Adrenal gland (tissue), 12 donors: ENCODE measurements around the gene CMTM6. TPM values are rescaled to one million over a fixed set of nuclear protein-coding genes. Genes with fewer than 3 reads are reported as not detected.
A peak's percentile ranks its signal among the peaks of the same experiment; 100 is the strongest.

ENCODE experiments used
- DNase-seq, 7 donors: peaks; one replicate each; pipeline ENCODE4 v3.0.0-alpha.2; 2019 to 2020
- H3K27ac ChIP-seq, 5 donors: fragments of 200-600 bp; sonication (generic) in 4 of 5; 1 replicate in 3 of 5; 2 replicates in 2 of 5; pipeline versions ENCODE4 v1.5.1 to v1.8.0; 2016 to 2020; ENCODE audit warnings: mild to moderate bottlenecking in 1 of 5
- H3K27me3 ChIP-seq: fragments of 200-600 bp; 2 replicates; pipeline ENCODE4 v1.8.0; 2021
- H3K36me3 ChIP-seq, 2 donors: fragments of 200-600 bp; replicated peaks in 1 of 2; 1 replicate in 1 of 2; 2 replicates in 1 of 2; pipeline versions ENCODE4 v1.5.1 to v1.8.0; 2018 to 2022
- H3K4me1 ChIP-seq, 2 donors: fragments of 200-600 bp; replicated peaks in 1 of 2; 1 replicate in 1 of 2; 2 replicates in 1 of 2; pipeline versions ENCODE4 v1.5.1 to v1.8.0; 2018 to 2021
- H3K4me3 ChIP-seq, 4 donors: fragments of 200-600 bp; sonication (generic) in 3 of 4; one replicate each; pipeline ENCODE4 v1.5.1; 2016 to 2018
- H3K9me3 ChIP-seq, 3 donors: fragments of 200-600 bp; sonication (generic) in 1 of 3; replicated peaks in 1 of 3; 1 replicate in 2 of 3; 2 replicates in 1 of 3; pipeline versions ENCODE4 v1.5.1 to v1.8.0; 2016 to 2021
- POLR2A ChIP-seq, 2 donors: fragments of 450-650 bp; IDR thresholded peaks; one replicate each; pipeline ENCODE4 v1.6.1; 2017; ENCODE audit warnings: antibody characterized with exemption in 2 of 2, mild to moderate bottlenecking in 2 of 2, moderate library complexity in 1 of 2
- WGBS, 4 donors: extraction: QIAGEN DNeasy Blood & Tissue Kit in 2 of 4; methylation state at CpG; one replicate each; pipeline versions ENCODE4 v1.1.5 to v1.1.7; 2013 to 2017; 5-methylcytosine and 5-hydroxymethylcytosine counted together
- intact Hi-C, 2 donors: fragments of 100-400 bp; cut with DNase I; formaldehyde crosslinking; loops; one replicate each; pipeline versions ENCODE4 v1.14.1 to v1.15.0; 2022 to 2023
- polyA plus RNA-seq, 3 donors: library from polyadenylated mRNA; stranded (reverse); fragments of 200-250 nt in 2 of 3; fragments of 350-450 nt in 1 of 3; fragmentation: Illumina TruSeq in 1 of 3; extraction: RNeasy Lipid Tissue Mini Kit (QIAGEN cat#74804) in 1 of 3; gene quantifications; one replicate each; pipeline ENCODE4 v1.2.3, GENCODE V29; 2013 to 2014
- total RNA-seq, 9 donors: library from RNA; depleted of rRNA in 4 of 9; stranded (reverse); fragments of >200 nt in 4 of 9; fragments of 120-200 nt in 1 of 9; fragmentation: NEBNext Ultra II Directional in 1 of 9; extraction: Animal tissue kit (Norgen Biotek cat#: 25700) in 1 of 9; gene quantifications; one replicate each; pipeline versions ENCODE4 v1.1.0 to v1.2.4, GENCODE V29; 2013 to 2023
- TF ChIP-seq, protein P1 (sequence below), 6 experiments: fragments of 450-650 bp in 4 of 6; fragments of 200-600 bp in 2 of 6; sonication (generic) in 1 of 6; IDR thresholded peaks; 1 replicate in 5 of 6; 2 replicates in 1 of 6; pipeline versions ENCODE4 v1.5.1 to v1.8.0; 2016 to 2021; ENCODE audit warnings: antibody characterized with exemption in 6 of 6, mild to moderate bottlenecking in 2 of 6, moderate library complexity in 1 of 6
- donor health status: healthy with polysubstance abuse.
- donor health status: Bipolar disorder and iron deficiency.
- donor health status: DM: yes; HTN: yes; CAD: no.
- donor health status: DM: no; HTN: no; CAD: no.
- donor health status: DM: no; HTN: no; CAD: no.
- donor health status: DM: yes; HTN: yes; CAD: no.

CMTM6 gene
- total and polyA plus RNA-seq, 12 donors, result 13.5 to 62.5 (median 42.4) TPM

DNA sequence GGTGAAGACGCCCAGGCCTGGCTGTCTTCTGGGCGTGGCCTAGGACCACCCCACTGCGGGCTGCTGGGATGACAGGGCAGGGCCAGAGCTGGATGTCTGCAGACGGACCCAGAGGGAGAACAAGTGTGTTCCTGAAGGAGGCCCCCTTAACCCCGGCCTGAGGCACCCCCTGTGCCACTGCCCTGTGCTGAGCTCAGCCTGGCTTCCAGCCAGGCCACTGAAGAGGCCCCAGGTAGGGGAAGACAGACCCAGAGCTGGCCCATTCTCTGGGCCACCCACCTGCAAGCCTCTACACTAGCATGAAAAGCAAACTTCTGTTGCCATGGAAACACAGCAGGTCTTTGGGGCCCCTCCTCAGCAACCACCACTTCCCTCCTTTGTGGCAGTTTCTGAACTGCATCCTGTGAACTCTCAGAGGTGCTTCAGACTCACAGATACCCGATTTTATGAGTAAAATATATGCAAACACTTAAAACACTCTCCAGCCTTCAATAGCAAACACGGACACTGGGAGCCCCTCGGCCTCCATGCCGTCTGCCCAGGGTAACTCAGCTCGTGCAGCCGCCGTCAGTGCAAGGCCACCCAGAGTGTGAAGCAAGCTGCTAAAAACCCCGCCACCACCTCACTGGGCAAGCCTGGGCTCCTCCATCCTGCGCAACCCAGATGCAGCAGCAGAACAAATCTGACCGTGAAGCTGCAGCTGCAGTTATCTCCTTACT, 42.5 kb downstream of the CMTM6 start:
- Histone ChIP-seq H3K27me3 (no peaks in the 10 kb centered on the region), H3K27ac (no peak overlapping the region), H3K36me3 (no peaks in the 10 kb centered on the region), H3K4me3 (no peak overlapping the region), H3K9me3 (no peaks in the 10 kb centered on the region), H3K4me1 (no peaks in the 10 kb centered on the region)
- WGBS, 4 donors, result 72 to 79% (median 74%) methylated on average over 9 to 15 of the region's 15 CpGs
- intact Hi-C loops, result loop anchor here in 1 of 2 donors (10.0 kb wide), 1 partner anchor 285 kb away; no protein-coding TSS in a partner anchor
- TF ChIP-seq, protein P1, sequence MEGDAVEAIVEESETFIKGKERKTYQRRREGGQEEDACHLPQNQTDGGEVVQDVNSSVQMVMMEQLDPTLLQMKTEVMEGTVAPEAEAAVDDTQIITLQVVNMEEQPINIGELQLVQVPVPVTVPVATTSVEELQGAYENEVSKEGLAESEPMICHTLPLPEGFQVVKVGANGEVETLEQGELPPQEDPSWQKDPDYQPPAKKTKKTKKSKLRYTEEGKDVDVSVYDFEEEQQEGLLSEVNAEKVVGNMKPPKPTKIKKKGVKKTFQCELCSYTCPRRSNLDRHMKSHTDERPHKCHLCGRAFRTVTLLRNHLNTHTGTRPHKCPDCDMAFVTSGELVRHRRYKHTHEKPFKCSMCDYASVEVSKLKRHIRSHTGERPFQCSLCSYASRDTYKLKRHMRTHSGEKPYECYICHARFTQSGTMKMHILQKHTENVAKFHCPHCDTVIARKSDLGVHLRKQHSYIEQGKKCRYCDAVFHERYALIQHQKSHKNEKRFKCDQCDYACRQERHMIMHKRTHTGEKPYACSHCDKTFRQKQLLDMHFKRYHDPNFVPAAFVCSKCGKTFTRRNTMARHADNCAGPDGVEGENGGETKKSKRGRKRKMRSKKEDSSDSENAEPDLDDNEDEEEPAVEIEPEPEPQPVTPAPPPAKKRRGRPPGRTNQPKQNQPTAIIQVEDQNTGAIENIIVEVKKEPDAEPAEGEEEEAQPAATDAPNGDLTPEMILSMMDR (IDR thresholded peaks at IDR 0.05), result no peak
- TF ChIP-seq POLR2A (IDR thresholded peaks at IDR 0.05), result no peak
- DNase-seq, result no peak

GRCh38 chr3:32459450-32459849, 43.2 kb downstream of the CMTM6 start:
- 89 to 98% (median 90%) methylated on average over 5 of the region's 5 CpGs; no CpG with 5 or more reads in 1 of the 4 donors for WGBS, 4 donors
- TF ChIP-seq, protein P1 (IDR thresholded peaks at IDR 0.05), result no peak
- TF ChIP-seq POLR2A (IDR thresholded peaks at IDR 0.05), result no peak
- H3K4me3 ChIP-seq, result no peak overlapping the region
- no peaks in the 10 kb centered on the region for H3K4me1 ChIP-seq
- no peaks in the 10 kb centered on the region for H3K36me3 ChIP-seq
- H3K27me3 ChIP-seq, result no peaks in the 10 kb centered on the region
- intact Hi-C loops, result no loop called here
- H3K27ac ChIP-seq, result no peak overlapping the region
- H3K9me3 ChIP-seq, result no peaks in the 10 kb centered on the region
- no peak for DNase-seq

- TF ChIP-seq POLR2A (IDR thresholded peaks at IDR 0.05), result no peak
- TF ChIP-seq, protein P1 (IDR thresholded peaks at IDR 0.05), result no peak
- H3K4me1 ChIP-seq, result no peaks in the 10 kb centered on the region
- H3K36me3 ChIP-seq, result no peaks in the 10 kb centered on the region
- H3K27me3 ChIP-seq, result no peaks in the 10 kb centered on the region
- peak overlapping the region in 2 of 5 donors; percentile 26 to 52 for H3K27ac ChIP-seq
- DNase-seq, result peak in 1 of 7 donors; percentile 12
- no peak overlapping the region for H3K4me3 ChIP-seq
- intact Hi-C loops, result no loop called here
- no peaks in the 10 kb centered on the region for H3K9me3 ChIP-seq
- 58 to 82% (median 69%) methylated on average over 9 of the region's 9 CpGs for WGBS, 4 donors
Observed at GRCh38 chr3:32457971-32458471, 44.6 kb downstream of the CMTM6 start.

- TF ChIP-seq POLR2A (IDR thresholded peaks at IDR 0.05), result no peak
- TF ChIP-seq, protein P1 (IDR thresholded peaks at IDR 0.05), result no peak
- Histone ChIP-seq H3K4me3 (no peak overlapping the region), H3K4me1 (no peaks in the 10 kb centered on the region), H3K27ac (no peak overlapping the region), H3K36me3 (no peaks in the 10 kb centered on the region), H3K9me3 (no peaks in the 10 kb centered on the region), H3K27me3 (no peaks in the 10 kb centered on the region)
- intact Hi-C loops, result no loop called here
- WGBS, 4 donors, result 87 to 97% (median 92%) methylated on average over 10 to 11 of the region's 11 CpGs
- peak in 2 of 7 donors; percentile 11 to 25 for DNase-seq
Observed at GRCh38 chr3:32456429-32457130, 46.1 kb downstream of the CMTM6 start.
